Brain microvascular endothelial cell (primary cell): ENCODE data around the gene IFIT3.

Experiments used
- DNase-seq: peaks from one replicate; pipeline ENCODE4 v3.0.0-alpha.2; 2020
- H3K27ac ChIP-seq: fragments of 250-450 bp; sonication (Bioruptor Pico); 2 replicates; pipeline ENCODE4 v1.5.1; 2020; ENCODE audit warnings: mild to moderate bottlenecking, moderate library complexity
- H3K27me3 ChIP-seq: fragments of 250-450 bp; sonication (Bioruptor Pico); replicated peaks from 2 replicates; pipeline ENCODE4 v1.5.1; 2020; ENCODE audit warnings: mild to moderate bottlenecking
- H3K36me3 ChIP-seq: fragments of 250-450 bp; sonication (Bioruptor Pico); replicated peaks from 2 replicates; pipeline ENCODE4 v1.5.1; 2020; ENCODE audit warnings: mild to moderate bottlenecking
- H3K4me3 ChIP-seq: 2 replicates; pipeline ENCODE4 v1.5.1; 2011; ENCODE audit warnings: low read depth, mild to moderate bottlenecking, control low read depth, low read length, moderate library complexity
- CTCF ChIP-seq: IDR thresholded peaks from 2 replicates; pipeline ENCODE4 v1.5.1; 2011; ENCODE audit warnings: low read depth, mild to moderate bottlenecking, moderate library complexity, low read length, control low read depth, inconsistent platforms; ENCODE audit errors: missing control alignments
- in situ Hi-C: cut with HindIII; loops from 2 replicates; pipeline ENCODE4 v1.10.0; 2017; ENCODE audit warnings: low sequenced_read_pairs, low pct_ligation_motif_present

The IFIT3 gene, protein sequence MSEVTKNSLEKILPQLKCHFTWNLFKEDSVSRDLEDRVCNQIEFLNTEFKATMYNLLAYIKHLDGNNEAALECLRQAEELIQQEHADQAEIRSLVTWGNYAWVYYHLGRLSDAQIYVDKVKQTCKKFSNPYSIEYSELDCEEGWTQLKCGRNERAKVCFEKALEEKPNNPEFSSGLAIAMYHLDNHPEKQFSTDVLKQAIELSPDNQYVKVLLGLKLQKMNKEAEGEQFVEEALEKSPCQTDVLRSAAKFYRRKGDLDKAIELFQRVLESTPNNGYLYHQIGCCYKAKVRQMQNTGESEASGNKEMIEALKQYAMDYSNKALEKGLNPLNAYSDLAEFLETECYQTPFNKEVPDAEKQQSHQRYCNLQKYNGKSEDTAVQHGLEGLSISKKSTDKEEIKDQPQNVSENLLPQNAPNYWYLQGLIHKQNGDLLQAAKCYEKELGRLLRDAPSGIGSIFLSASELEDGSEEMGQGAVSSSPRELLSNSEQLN

DNA sequence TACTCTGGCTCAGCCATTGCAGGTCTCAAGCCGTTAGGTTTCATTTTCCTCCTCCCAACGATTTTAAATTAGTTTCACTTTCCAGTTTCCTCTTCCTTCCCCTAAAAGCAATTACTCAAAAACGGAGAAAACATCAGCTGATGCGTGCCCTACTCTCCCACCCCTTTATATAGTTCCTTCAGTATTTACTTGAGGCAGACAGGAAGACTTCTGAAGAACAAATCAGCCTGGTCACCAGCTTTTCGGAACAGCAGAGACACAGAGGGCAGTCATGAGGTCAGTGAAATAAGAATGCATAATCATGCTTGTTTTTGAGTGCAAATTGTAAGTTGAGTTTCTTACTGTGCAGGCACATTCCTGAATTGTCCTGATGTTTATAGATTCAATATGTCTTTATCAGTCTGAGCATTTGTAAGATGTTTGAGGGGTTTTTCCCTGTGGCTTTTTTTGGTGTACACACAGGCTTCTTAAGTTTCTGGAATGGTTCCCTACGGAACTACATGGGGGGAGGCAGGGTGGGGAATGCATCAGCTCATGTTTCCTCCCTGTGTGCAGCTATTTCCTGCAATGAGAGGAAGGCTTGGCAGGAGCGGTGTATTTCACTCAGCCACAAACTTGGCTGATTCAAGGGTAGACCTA, at the start of gene IFIT3:
IFIT3 (plus strand) TSS at position 195 of the 639 bp plus-strand sequence; CDS start at position 272, 77 bp downstream.
- TF ChIP-seq CTCF = peak; percentile 2
- Histone ChIP-seq H3K4me3 (peak within 1 kb of the TSS; percentile 54), H3K27ac (peak within 1 kb of the TSS; percentile 98), H3K27me3 (no peaks in the 10 kb centered on the region), H3K36me3 (no peaks in the 10 kb centered on the region)
- in situ Hi-C loops = no loop called here
- DNase-seq = peak; percentile 91

DNA sequence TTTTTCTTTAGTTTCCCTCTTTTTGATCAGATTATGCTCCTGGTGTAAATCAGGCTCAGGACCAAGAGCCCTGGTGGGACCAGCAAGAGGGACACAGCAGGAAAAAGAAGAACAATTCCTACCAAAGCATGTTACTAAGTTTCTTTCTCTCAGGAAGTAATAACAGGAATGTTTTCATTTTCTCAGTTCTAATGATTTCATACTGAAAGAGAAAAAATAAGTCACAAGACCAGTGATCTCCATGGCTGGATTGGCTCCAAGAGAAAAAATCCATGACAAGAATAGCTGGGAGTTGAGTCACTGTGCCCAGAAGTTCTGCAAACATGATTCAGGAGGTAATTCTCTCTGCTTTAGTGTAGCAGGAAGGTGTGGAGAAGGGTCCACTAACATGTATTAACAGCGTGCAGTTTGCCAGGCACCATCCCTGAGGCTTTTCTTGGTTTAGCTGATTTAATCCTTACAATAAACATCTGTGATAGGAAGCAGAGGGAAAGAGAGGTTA, 49.7 kb upstream of the IFIT3 start:
- peak overlapping the region; percentile 94 for H3K27ac ChIP-seq
- H3K36me3 ChIP-seq = no peaks in the 10 kb centered on the region
- in situ Hi-C loops = no loop called here
- DNase-seq = peak; percentile 96
- no peak overlapping the region for H3K4me3 ChIP-seq
- H3K27me3 ChIP-seq = no peaks in the 10 kb centered on the region
- TF ChIP-seq CTCF = no peak

GRCh38 chr10:89278900-89279392, 48.9 kb upstream of the IFIT3 start:
- H3K27ac ChIP-seq = peak overlapping the region; percentile 80
- DNase-seq = no peak
- TF ChIP-seq CTCF = no peak
- H3K27me3 ChIP-seq = no peaks in the 10 kb centered on the region
- in situ Hi-C loops = no loop called here
- H3K36me3 ChIP-seq = no peaks in the 10 kb centered on the region
- H3K4me3 ChIP-seq = no peak overlapping the region

DNA sequence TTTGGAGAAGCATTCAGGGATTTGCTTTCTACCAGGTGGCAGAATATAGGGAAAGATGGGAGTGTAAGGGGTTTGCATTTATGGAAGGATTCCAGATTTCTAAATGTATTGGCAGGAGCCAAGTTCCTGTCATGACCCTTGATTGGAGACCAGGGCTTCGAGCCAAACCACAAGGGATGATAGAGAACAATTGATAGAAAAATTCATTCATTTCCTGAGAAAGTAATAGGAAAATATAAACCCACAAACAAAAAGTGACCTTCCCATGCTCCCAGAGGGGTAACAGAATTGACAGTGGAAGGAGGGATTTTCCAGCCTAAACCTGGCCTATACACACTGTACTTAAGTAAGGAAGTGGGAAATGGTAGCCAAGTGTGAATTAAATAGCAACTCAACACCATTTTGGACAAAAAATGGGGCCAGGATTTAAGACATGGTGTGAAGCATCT, 48.4 kb upstream of the IFIT3 start:
- H3K27me3 ChIP-seq = no peaks in the 10 kb centered on the region
- no peaks in the 10 kb centered on the region for H3K36me3 ChIP-seq
- in situ Hi-C loops = no loop called here
- peak overlapping the region; percentile 80 for H3K27ac ChIP-seq
- DNase-seq = peak; percentile 68
- H3K4me3 ChIP-seq = no peak overlapping the region
- no peak for TF ChIP-seq CTCF

- Histone ChIP-seq H3K4me3 (no peak overlapping the region), H3K36me3 (no peaks in the 10 kb centered on the region), H3K27me3 (no peaks in the 10 kb centered on the region), H3K27ac (peak overlapping the region; percentile 80)
- TF ChIP-seq CTCF = no peak
- DNase-seq = no peak
- in situ Hi-C loops = no loop called here
These were observed 47.3 kb upstream of the IFIT3 start for GRCh38 chr10:89280508-89280907.
